HEK293 (cell line): ENCODE data around the gene GNPDA1.
"Not testable (repeated sequence)": the region's sequence is repeated elsewhere in the genome, so short reads cannot be mapped to it uniquely, and the experiment has no call there.

ENCODE experiments used
- CTCF ChIA-PET: fragments of 350-600 bp; formaldehyde crosslinking; extraction: SDS; loops from one replicate; lab custom pipeline; 2021; ENCODE audit warnings: antibody characterized with exemption; lab: Yijun Ruan, JAX
- POLR2A ChIA-PET: fragments of 300-600 bp; formaldehyde crosslinking; extraction: SDS; loops from one replicate; lab custom pipeline; 2020; ENCODE audit warnings: antibody characterized with exemption, inconsistent platforms; lab: Yijun Ruan, JAX
- H3K27ac ChIP-seq: fragments of 200-500 bp; sonication (Bioruptor generic); 2 replicates; pipeline ENCODE4 v1.5.1; 2014; ENCODE audit warnings: low read depth, low read length, control low read depth, inconsistent platforms; ENCODE audit errors: extremely low read depth
- H3K36me3 ChIP-seq, 2 experiments: fragments of 200-500 bp in 1 of 2; sonication (Bioruptor generic) in 1 of 2; 1 replicate in 1 of 2; 2 replicates in 1 of 2; pipeline ENCODE4 v1.5.1; 2014 to 2017; ENCODE audit warnings: inconsistent platforms in 2 of 2, low read length in 2 of 2; ENCODE audit not compliant: control insufficient read depth in 2 of 2, insufficient read depth in 1 of 2
- H3K4me1 ChIP-seq: fragments of 200-500 bp; sonication (Bioruptor generic); 2 replicates; pipeline ENCODE4 v1.5.1; 2014; ENCODE audit warnings: mild to moderate bottlenecking, low read length, inconsistent platforms; ENCODE audit not compliant: control insufficient read depth, insufficient read depth
- H3K4me3 ChIP-seq: 2 replicates; pipeline ENCODE4 v1.5.1; 2011; ENCODE audit warnings: low read depth, mild to moderate bottlenecking, control low read depth, low read length, moderate library complexity
- H3K9me3 ChIP-seq: fragments of 200-500 bp; sonication (Bioruptor generic); 2 replicates; pipeline ENCODE4 v1.5.1; 2014; ENCODE audit warnings: low read depth, low read length, inconsistent platforms; ENCODE audit not compliant: control insufficient read depth, insufficient read depth
- AEBP2 ChIP-seq: fragments of 450-650 bp; formaldehyde crosslinking; IDR thresholded peaks from 2 replicates; pipeline ENCODE4 v1.5.1; 2016; ENCODE audit warnings: missing biosample characterization, missing genetic modification characterization, borderline replicate concordance
- ATF2 ChIP-seq: fragments of 450-650 bp; formaldehyde crosslinking; IDR thresholded peaks from 2 replicates; pipeline ENCODE4 v1.5.1; 2016; ENCODE audit warnings: missing biosample characterization, missing genetic modification characterization, low read depth
- BCL11A ChIP-seq: fragments of 450-650 bp; formaldehyde crosslinking; IDR thresholded peaks from 2 replicates; pipeline ENCODE4 v1.5.1; 2016; ENCODE audit warnings: low read depth, missing biosample characterization, missing genetic modification characterization
- HOXD13 ChIP-seq: sonication (generic); formaldehyde crosslinking; IDR thresholded peaks from 2 replicates; pipeline ENCODE4 v1.8.0; 2022; ENCODE audit warnings: missing genetic modification reagents, borderline replicate concordance
- KLF1 ChIP-seq: fragments of 450-650 bp; formaldehyde crosslinking; IDR thresholded peaks from 2 replicates; pipeline ENCODE4 v1.5.1; 2016; ENCODE audit warnings: missing biosample characterization, missing genetic modification characterization
- OVOL3 ChIP-seq: fragments of 450-650 bp; formaldehyde crosslinking; IDR thresholded peaks from 2 replicates; pipeline ENCODE4 v1.5.1; 2016; ENCODE audit warnings: missing biosample characterization, missing genetic modification characterization
- ZBTB21 ChIP-seq: fragments of 450-650 bp; formaldehyde crosslinking; IDR thresholded peaks from 2 replicates; pipeline ENCODE4 v1.5.1; 2017; ENCODE audit warnings: missing biosample characterization, missing genetic modification characterization
- ZBTB26 ChIP-seq: fragments of 450-650 bp; formaldehyde crosslinking; optimal IDR thresholded peaks from 2 replicates; pipeline ENCODE3; 2016; ENCODE audit warnings: missing biosample characterization, mild to moderate bottlenecking, missing genetic modification characterization
- ZBTB7A ChIP-seq: fragments of 450-650 bp; formaldehyde crosslinking; IDR thresholded peaks from 2 replicates; pipeline ENCODE4 v1.5.1; 2016; ENCODE audit warnings: low read depth, missing biosample characterization, missing genetic modification characterization
- ZNF24 ChIP-seq: fragments of 450-650 bp; formaldehyde crosslinking; IDR thresholded peaks from 2 replicates; pipeline ENCODE4 v1.5.1; 2016; ENCODE audit warnings: missing biosample characterization, missing genetic modification characterization
- ZNF37A ChIP-seq: fragments of 450-650 bp; IDR thresholded peaks from 2 replicates; pipeline ENCODE4 v1.5.1; 2018; ENCODE audit warnings: missing biosample characterization, missing genetic modification characterization
- ZNF391 ChIP-seq: fragments of 450-650 bp; formaldehyde crosslinking; IDR thresholded peaks from 2 replicates; pipeline ENCODE4 v1.5.1; 2016; ENCODE audit warnings: low read depth, missing biosample characterization, missing genetic modification characterization, borderline replicate concordance
- ZNF423 ChIP-seq: fragments of 450-650 bp; formaldehyde crosslinking; IDR thresholded peaks from 2 replicates; pipeline ENCODE4 v1.5.1; 2016; ENCODE audit warnings: missing biosample characterization, missing genetic modification characterization
- ZNF433 ChIP-seq: fragments of 450-650 bp; formaldehyde crosslinking; IDR thresholded peaks from 2 replicates; pipeline ENCODE4 v1.5.1; 2016; ENCODE audit warnings: missing biosample characterization, missing genetic modification characterization, low read depth
- ZNF658 ChIP-seq: fragments of 450-650 bp; formaldehyde crosslinking; IDR thresholded peaks from 2 replicates; pipeline ENCODE4; 2016; ENCODE audit warnings: missing biosample characterization, missing genetic modification characterization
- ZNF76 ChIP-seq: fragments of 450-650 bp; formaldehyde crosslinking; IDR thresholded peaks from 2 replicates; pipeline ENCODE4; 2016; ENCODE audit warnings: low read depth, missing biosample characterization, missing genetic modification characterization, borderline replicate concordance
- ZNF776 ChIP-seq: fragments of 450-650 bp; formaldehyde crosslinking; IDR thresholded peaks from 2 replicates; pipeline ENCODE4 v1.5.0; 2017; ENCODE audit warnings: missing biosample characterization, missing genetic modification characterization, borderline replicate concordance
- ZNF777 ChIP-seq: fragments of 450-650 bp; formaldehyde crosslinking; IDR thresholded peaks from 2 replicates; pipeline ENCODE4 v1.5.1; 2017; ENCODE audit warnings: missing biosample characterization, missing genetic modification characterization, borderline replicate concordance

Gene GNPDA1

GRCh38 chr5:142048272-142048671 is 35.4 kb upstream of the GNPDA1 start:
- TF ChIP-seq ZNF777: no peak
- TF ChIP-seq ZNF658 (tag by site-specific recombination): no peak
- no peak for TF ChIP-seq ZNF776 (tag by site-specific recombination)
- TF ChIP-seq ZBTB7A (tag by site-specific recombination): no peak
- TF ChIP-seq ZNF37A (tag by site-specific recombination): no peak
- no peak for TF ChIP-seq ATF2
- TF ChIP-seq ZNF24 (tag by site-specific recombination): no peak
- TF ChIP-seq ZNF76 (tag by site-specific recombination): no peak
- no peak for TF ChIP-seq AEBP2 (tag by site-specific recombination)
- no peak for TF ChIP-seq ZBTB21 (tag by site-specific recombination)
- no peak for TF ChIP-seq ZNF391 (tag by site-specific recombination)
- TF ChIP-seq, all 188 proteins: peak for 0
- H3K36me3 ChIP-seq: no peaks in the 10 kb centered on the region
- no peak overlapping the region for H3K4me3 ChIP-seq
- POLR2A ChIA-PET: no interaction called here
- CTCF ChIA-PET: interaction anchor here (0.6 to 0.8 kb wide), 2 partner anchors 87 to 96 kb away, joined by 3 to 5 read pairs; no protein-coding TSS in a partner anchor
- peaks cover 5% of the 10 kb centered on the region; the same call in 1 of the 2 replicates for H3K4me1 ChIP-seq
- no peaks in the 10 kb centered on the region for H3K9me3 ChIP-seq
- no peak overlapping the region for H3K27ac ChIP-seq

- Histone ChIP-seq H3K9me3 (no peaks in the 10 kb centered on the region), H3K27ac (no peak overlapping the region), H3K4me1 (no peaks in the 10 kb centered on the region), H3K36me3 (no peaks in the 10 kb centered on the region), H3K4me3 (no peak overlapping the region)
- TF ChIP-seq ATF2 (no peak), KLF1 (tag by site-specific recombination) (peak; percentile 51; the same call in 1 of the 2 replicates), ZNF423 (no peak), OVOL3 (tag by site-specific recombination) (no peak), BCL11A (no peak)
- POLR2A ChIA-PET: no interaction called here
- CTCF ChIA-PET: interaction anchor here (0.6 to 0.9 kb wide), 2 partner anchors 55 to 99 kb away, joined by 3 read pairs; no protein-coding TSS in a partner anchor
Measured at GRCh38 chr5:142046191-142046590, 33.4 kb upstream of the GNPDA1 start.

- CTCF ChIA-PET, H3K4me3 ChIP-seq, H3K4me1 ChIP-seq, H3K36me3 ChIP-seq, H3K9me3 ChIP-seq, H3K27ac ChIP-seq, POLR2A ChIA-PET: not testable (repeated sequence)
Measured at GRCh38 chr5:142040881-142041280, 28.1 kb upstream of the GNPDA1 start.

- no peaks in the 10 kb centered on the region for H3K9me3 ChIP-seq
- no peak overlapping the region for H3K27ac ChIP-seq
- H3K4me1 ChIP-seq: no peaks in the 10 kb centered on the region
- ChIA-PET POLR2A (no interaction called here), CTCF (no interaction called here)
- no peak overlapping the region for H3K4me3 ChIP-seq
- TF ChIP-seq HOXD13 (CRISPR knock-in tag): no peak
- peak; percentile 1 for TF ChIP-seq ZBTB26 (tag by site-specific recombination)
- TF ChIP-seq ZNF433 (tag by site-specific recombination): no peak
- no peak for TF ChIP-seq ZNF658 (tag by site-specific recombination)
- no peaks in the 10 kb centered on the region for H3K36me3 ChIP-seq
Measured at GRCh38 chr5:142040285-142040684, 27.5 kb upstream of the GNPDA1 start.
